H1 (cell line): ENCODE results near the gene FAM241A. TPM values are rescaled to one million over a fixed set of nuclear protein-coding genes. Genes with fewer than 3 reads are reported as not detected.

Source experiments
- CTCF ChIA-PET: fragments of 300-600 bp; sonication (Branson Sonifier 250); formaldehyde crosslinking; loops from one replicate; lab custom pipeline; 2021; ENCODE audit not compliant: partially characterized antibody; lab: Charles Lee
- POLR2A ChIA-PET: fragments of 300-600 bp; sonication (Branson Sonifier 250); formaldehyde crosslinking; loops from one replicate; lab custom pipeline; 2021; ENCODE audit warnings: inconsistent platforms; ENCODE audit not compliant: partially characterized antibody; lab: Charles Lee
- DNase-seq, 2 experiments: peaks; one replicate each; pipeline versions ENCODE4 v3.0.0 to v3.0.0-alpha.2; 2010 to 2022; ENCODE audit warnings: low spot score in 2 of 2, low read depth in 1 of 2, mixed read lengths in 1 of 2
- FAIRE-seq: peaks from 2 replicates; lab custom pipeline; 2011; peaks lifted over from hg19 to GRCh38; lab: Jason Lieb, UNC
- H2AFZ ChIP-seq: 2 replicates; pipeline ENCODE4 v1.8.1; 2012; ENCODE audit warnings: low read length, inconsistent platforms
- H2AK5ac ChIP-seq: 2 replicates; pipeline ENCODE4 v1.6.1; 2013; ENCODE audit warnings: low read depth, low read length
- H2BK120ac ChIP-seq: replicated peaks from 2 replicates; pipeline ENCODE3; 2013; ENCODE audit warnings: low read depth, low read length, inconsistent platforms
- H2BK12ac ChIP-seq: 2 replicates; pipeline ENCODE4 v1.6.1; 2013; ENCODE audit warnings: low read depth, low read length
- H2BK15ac ChIP-seq: 2 replicates; pipeline ENCODE4 v1.6.1; 2013; ENCODE audit warnings: low read length
- H2BK20ac ChIP-seq: 2 replicates; pipeline ENCODE4 v1.6.1; 2013; ENCODE audit warnings: low read length
- H2BK5ac ChIP-seq: 2 replicates; pipeline ENCODE4 v1.6.1; 2013; ENCODE audit warnings: low read depth, low read length
- H3K14ac ChIP-seq: 2 replicates; pipeline ENCODE4 v1.6.1; 2013; ENCODE audit warnings: inconsistent platforms; ENCODE audit not compliant: insufficient read length
- H3K18ac ChIP-seq: 2 replicates; pipeline ENCODE4 v1.6.1; 2013; ENCODE audit warnings: low read length; ENCODE audit errors: extremely low read depth
- H3K23ac ChIP-seq: 2 replicates; pipeline ENCODE4 v1.6.1; 2013; ENCODE audit warnings: inconsistent platforms; ENCODE audit not compliant: insufficient read length
- H3K23me2 ChIP-seq: 2 replicates; pipeline ENCODE4 v1.6.1; 2013; ENCODE audit warnings: low read depth, low read length
- H3K27ac ChIP-seq: 2 replicates; pipeline ENCODE4 v1.6.1; 2011; ENCODE audit warnings: low read depth, low read length, inconsistent platforms
- H3K27me3 ChIP-seq, 4 experiments: replicated peaks in 1 of 4; 1 replicate in 1 of 4; 2 replicates in 3 of 4; pipeline versions ENCODE4 v1.6.1 to v1.8.1; 2011 to 2013; ENCODE audit warnings: low read length in 3 of 4, mild to moderate bottlenecking in 3 of 4, inconsistent platforms in 2 of 4, mixed read lengths in 2 of 4, moderate library complexity in 1 of 4; ENCODE audit not compliant: control insufficient read depth in 3 of 4, insufficient read depth in 3 of 4; ENCODE audit errors: extremely low read depth in 1 of 4
- H3K36me3 ChIP-seq, 4 experiments: 2 replicates each; pipeline versions ENCODE4 v1.6.1 to v1.8.1; 2011 to 2013; ENCODE audit warnings: mild to moderate bottlenecking in 4 of 4, low read length in 3 of 4, moderate library complexity in 2 of 4, control low read depth in 1 of 4, inconsistent platforms in 1 of 4; ENCODE audit not compliant: insufficient read depth in 4 of 4, control insufficient read depth in 2 of 4
- H3K4ac ChIP-seq: replicated peaks from 2 replicates; pipeline ENCODE3; 2013; ENCODE audit warnings: low read length, low read depth, mixed read lengths, inconsistent platforms; ENCODE audit not compliant: insufficient read length
- H3K4me1 ChIP-seq, 4 experiments: replicated peaks in 1 of 4; 1 replicate in 1 of 4; 2 replicates in 3 of 4; pipeline versions ENCODE4 v1.6.1 to v1.8.1; 2011 to 2013; ENCODE audit warnings: low read length in 3 of 4, inconsistent platforms in 2 of 4, mixed read lengths in 1 of 4; ENCODE audit not compliant: insufficient read depth in 4 of 4, control insufficient read depth in 3 of 4
- H3K4me2 ChIP-seq, 2 experiments: 2 replicates each; pipeline versions ENCODE4 v1.6.1 to v1.8.1; 2011 to 2013; ENCODE audit warnings: low read depth in 2 of 2, low read length in 2 of 2, control low read depth in 1 of 2, inconsistent platforms in 1 of 2, mild to moderate bottlenecking in 1 of 2; ENCODE audit not compliant: insufficient read depth in 1 of 2
- H3K4me3 ChIP-seq, 4 experiments: fragments of 200-600, 300-600 bp in 1 of 4; sonication (generic), shearing (Covaris generic), sonication (Bioruptor Twin) in 1 of 4; 2 replicates each; pipeline versions ENCODE4 v1.5.1 to v1.8.1; 2011 to 2016; ENCODE audit warnings: low read length in 4 of 4, low read depth in 3 of 4, control low read depth in 2 of 4, inconsistent platforms in 2 of 4, mild to moderate bottlenecking in 2 of 4, mixed read lengths in 1 of 4, moderate library complexity in 1 of 4; ENCODE audit not compliant: insufficient read depth in 2 of 4; ENCODE audit errors: extremely low read depth in 1 of 4
- H3K56ac ChIP-seq: replicated peaks from 2 replicates; pipeline ENCODE3; 2013; ENCODE audit warnings: low read depth, mild to moderate bottlenecking, mixed read lengths, low read length, inconsistent platforms; ENCODE audit not compliant: insufficient read length
- H3K79me1 ChIP-seq: 2 replicates; pipeline ENCODE4 v1.6.1; 2013; ENCODE audit warnings: low read depth, low read length, control low read depth
- H3K79me2 ChIP-seq, 2 experiments: 2 replicates each; pipeline versions ENCODE4 v1.6.1 to v1.8.1; 2012 to 2013; ENCODE audit warnings: low read length in 2 of 2, mild to moderate bottlenecking in 2 of 2, inconsistent platforms in 1 of 2; ENCODE audit not compliant: insufficient read depth in 2 of 2, control insufficient read depth in 1 of 2
- H3K9ac ChIP-seq, 4 experiments: replicated peaks in 1 of 4; 1 replicate in 1 of 4; 2 replicates in 3 of 4; pipeline versions ENCODE4 v1.6.1 to v1.8.1; 2011 to 2013; ENCODE audit warnings: low read depth in 3 of 4, low read length in 3 of 4, control low read depth in 2 of 4, mild to moderate bottlenecking in 2 of 4, moderate library complexity in 2 of 4, inconsistent platforms in 1 of 4; ENCODE audit errors: extremely low read depth in 1 of 4
- H3K9me3 ChIP-seq, 2 experiments: 2 replicates each; pipeline versions ENCODE4 v1.6.1 to v1.8.1; 2012 to 2013; ENCODE audit warnings: mild to moderate bottlenecking in 2 of 2, moderate library complexity in 2 of 2, control low read depth in 1 of 2, inconsistent platforms in 1 of 2, low read depth in 1 of 2, low read length in 1 of 2, mixed read lengths in 1 of 2; ENCODE audit not compliant: insufficient read depth in 2 of 2
- H4K20me1 ChIP-seq, 2 experiments: replicated peaks in 1 of 2; 2 replicates each; pipeline versions ENCODE3 to v1.8.1; 2011 to 2013; ENCODE audit warnings: inconsistent platforms in 2 of 2, low read length in 2 of 2, mild to moderate bottlenecking in 1 of 2; ENCODE audit not compliant: insufficient read depth in 2 of 2, control insufficient read depth in 1 of 2
- H4K5ac ChIP-seq: 2 replicates; pipeline ENCODE4 v1.6.1; 2013; ENCODE audit warnings: low read length, low read depth, mixed read lengths, inconsistent platforms; ENCODE audit not compliant: insufficient read length
- H4K8ac ChIP-seq: 2 replicates; pipeline ENCODE4 v1.8.0; 2013; ENCODE audit warnings: mild to moderate bottlenecking, moderate library complexity, low read length, inconsistent platforms; ENCODE audit not compliant: insufficient read depth; ENCODE audit errors: extremely low read depth
- H4K91ac ChIP-seq: replicated peaks from 2 replicates; pipeline ENCODE3; 2013; ENCODE audit warnings: low read length, mixed read lengths, inconsistent platforms; ENCODE audit not compliant: insufficient read length
- ATF3 ChIP-seq: IDR thresholded peaks from 2 replicates; pipeline ENCODE4 v1.6.1; 2011; ENCODE audit warnings: low read depth, mild to moderate bottlenecking, low read length; ENCODE audit not compliant: insufficient read depth
- BRCA1 ChIP-seq: IDR thresholded peaks from 2 replicates; pipeline ENCODE4 v1.6.1; 2012; ENCODE audit warnings: low read depth, low read length, improper control_type of control experiment
- SUZ12 ChIP-seq: fragments of 200-600 bp; sonication (generic); IDR thresholded peaks from 2 replicates; pipeline ENCODE4 v1.6.1; 2012; ENCODE audit warnings: mild to moderate bottlenecking, inconsistent platforms, low read length, moderate library complexity, mixed read lengths
- TCF12 ChIP-seq: IDR thresholded peaks from 2 replicates; pipeline ENCODE4 v1.6.1; 2011; ENCODE audit warnings: low read depth, mild to moderate bottlenecking, low read length
- ZNF274 ChIP-seq: IDR thresholded peaks from 2 replicates; pipeline ENCODE4 v1.7.0; 2012; ENCODE audit warnings: low read length, borderline replicate concordance; ENCODE audit errors: extremely low read depth
- WGBS, 2 experiments: shearing (Covaris generic) in 1 of 2; methylation state at CpG; one replicate each; pipeline versions ENCODE4 v1.1.6 to v1.1.7; 2013 to 2015; ENCODE audit warnings: low lambda C conversion rate in 2 of 2, mixed read lengths in 2 of 2, inconsistent platforms in 1 of 2, low coverage in 1 of 2, missing lambda C conversion rate in 1 of 2; ENCODE audit not compliant: insufficient replicate concordance in 2 of 2, insufficient coverage in 1 of 2, insufficient read length in 1 of 2; ENCODE audit errors: extremely low coverage in 1 of 2, missing lambda C conversion rate in 1 of 2; 5-methylcytosine and 5-hydroxymethylcytosine counted together
- polyA plus RNA-seq, 7 experiments: library from polyadenylated mRNA; depleted of rRNA in 3 of 7; stranded (reverse) in 5 of 7; unstranded in 2 of 7; fragments of >200 nt in 5 of 7; fragments of 200-250 nt in 2 of 7; gene quantifications; 1 replicate in 5 of 7; 2 replicates in 1 of 7; 4 replicates in 1 of 7; pipeline versions ENCODE4 v1.2.1 to v1.2.3, GENCODE V29; 2011 to 2013; ENCODE audit warnings: missing spikeins in 2 of 7, mixed read lengths in 2 of 7
- total RNA-seq: library from RNA; stranded (reverse); fragmentation: NEBNext Ultra II Directional; extraction: Animal tissue kit (Norgen Biotek cat#: 25700); gene quantifications from 2 replicates; pipeline ENCODE4 v1.2.1, GENCODE V29; 2021

Gene FAM241A
- total and polyA plus RNA-seq, 2 of the 8 experiments (the other 6 are each of a cell fraction or from before 2014, with no cell fraction given): 0.20 to 0.73 TPM

- no peaks in the 10 kb centered on the region for H4K20me1 ChIP-seq
- H3K4me1 ChIP-seq: peaks cover 0 to 3% (median 0%) of the 10 kb centered on the region in 4 experiments; a peak in 1 of 7 replicates
- ChIA-PET CTCF (no interaction called here), POLR2A (no interaction called here)
- no peak overlapping the region for H3K4ac ChIP-seq
- no peak overlapping the region for H2AFZ ChIP-seq
- no peaks in the 10 kb centered on the region for H3K79me2 ChIP-seq
- H3K56ac ChIP-seq: no peak overlapping the region
- no peak overlapping the region for H3K23ac ChIP-seq
- no peak for DNase-seq
- no peak overlapping the region for H3K27ac ChIP-seq
- H3K4me2 ChIP-seq: no peak overlapping the region
- peaks cover 0 to 8% (median under 1%) of the 10 kb centered on the region in 4 experiments; a peak in 4 of 7 replicates for H3K27me3 ChIP-seq
- H2BK15ac ChIP-seq: no peak overlapping the region
- no peaks in the 10 kb centered on the region for H3K79me1 ChIP-seq
- no peaks in the 10 kb centered on the region for H3K9me3 ChIP-seq
- no peak overlapping the region for H2BK120ac ChIP-seq
- H3K36me3 ChIP-seq: no peaks in the 10 kb centered on the region
- H2BK12ac ChIP-seq: no peak overlapping the region
- H4K91ac ChIP-seq: no peak overlapping the region
- H3K9ac ChIP-seq: no peak overlapping the region
- H4K8ac ChIP-seq: no peak overlapping the region
- H3K14ac ChIP-seq: no peak overlapping the region
- H2AK5ac ChIP-seq: no peak overlapping the region
- no peak overlapping the region for H3K4me3 ChIP-seq
- no peak for FAIRE-seq
- H2BK20ac ChIP-seq: no peak overlapping the region
- 76% methylated on average over 5 of the region's 5 CpGs; no CpG with 5 or more reads in 1 of the 2 experiments for WGBS, 2 experiments
- no peak overlapping the region for H2BK5ac ChIP-seq
- peaks cover 3% of the 10 kb centered on the region for H3K23me2 ChIP-seq
- H4K5ac ChIP-seq: no peak overlapping the region
- no peak overlapping the region for H3K18ac ChIP-seq
- TF ChIP-seq TCF12: no peak
- no peak for TF ChIP-seq SUZ12
- no peak for TF ChIP-seq BRCA1
- TF ChIP-seq ZNF274: no peak
- TF ChIP-seq ATF3: no peak
These were observed 5.7 kb downstream of the FAM241A start for GRCh38 chr4:112150920-112151319.
